SH-SY5Y (cell line): ENCODE data around the gene CTNNA3.

Experiments
- GATA2 ChIP-seq: IDR thresholded peaks from 2 replicates; pipeline ENCODE4 v1.6.1; 2011; ENCODE audit warnings: mild to moderate bottlenecking, low read depth, low read length
- GATA3 ChIP-seq: IDR thresholded peaks from 2 replicates; pipeline ENCODE4 v1.6.1; 2011; ENCODE audit warnings: low read depth, mild to moderate bottlenecking, low read length, moderate library complexity

- TF ChIP-seq GATA2 (no peak), GATA3 (no peak)
These were observed 219.8 kb downstream of the CTNNA3 start for GRCh38 chr10:67476201-67476600.
